NOMO-1 (cell line): ENCODE measurements around the gene KRT33A.

Experiments used
- DNase-seq, 2 experiments: peaks; one replicate each; lab custom pipeline; 2025; ENCODE audit not compliant: unreplicated experiment in 2 of 2; lab: John Stamatoyannopoulos, UW

KRT33A gene

GRCh38 chr17:41304091-41304490, 46.5 kb downstream of the KRT33A start:
- no peak for DNase-seq

DNA sequence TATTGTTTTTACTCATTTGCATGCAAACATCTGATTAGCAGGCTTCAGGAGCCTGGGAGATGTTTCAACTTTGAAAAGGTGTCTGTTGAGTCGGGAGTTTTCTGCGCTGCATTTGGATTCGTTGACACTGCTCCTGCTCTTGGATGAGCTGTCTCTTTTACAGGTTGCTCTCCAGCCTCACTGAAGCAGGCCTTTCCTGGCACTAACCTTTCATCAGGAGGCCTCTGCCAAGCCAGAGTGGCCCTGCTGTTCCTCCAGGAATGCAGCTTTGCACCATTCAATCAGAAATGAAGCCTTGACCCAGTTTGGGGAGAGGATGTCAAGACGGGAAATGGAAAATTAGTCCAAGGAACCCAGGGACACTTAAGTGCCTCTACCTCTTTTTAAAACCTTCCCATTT, 47.6 kb downstream of the KRT33A start:
- DNase-seq, result no peak

GRCh38 chr17:41301916-41302901, 48.4 kb downstream of the KRT33A start, which contains the start of gene KRTAP29-1:
TSS of gene KRTAP29-1 (minus strand) at chr17:41302851. CDS start at chr17:41302851, 0 bp downstream.
- peak in 1 of 2 experiments; percentile 2 for DNase-seq

DNA sequence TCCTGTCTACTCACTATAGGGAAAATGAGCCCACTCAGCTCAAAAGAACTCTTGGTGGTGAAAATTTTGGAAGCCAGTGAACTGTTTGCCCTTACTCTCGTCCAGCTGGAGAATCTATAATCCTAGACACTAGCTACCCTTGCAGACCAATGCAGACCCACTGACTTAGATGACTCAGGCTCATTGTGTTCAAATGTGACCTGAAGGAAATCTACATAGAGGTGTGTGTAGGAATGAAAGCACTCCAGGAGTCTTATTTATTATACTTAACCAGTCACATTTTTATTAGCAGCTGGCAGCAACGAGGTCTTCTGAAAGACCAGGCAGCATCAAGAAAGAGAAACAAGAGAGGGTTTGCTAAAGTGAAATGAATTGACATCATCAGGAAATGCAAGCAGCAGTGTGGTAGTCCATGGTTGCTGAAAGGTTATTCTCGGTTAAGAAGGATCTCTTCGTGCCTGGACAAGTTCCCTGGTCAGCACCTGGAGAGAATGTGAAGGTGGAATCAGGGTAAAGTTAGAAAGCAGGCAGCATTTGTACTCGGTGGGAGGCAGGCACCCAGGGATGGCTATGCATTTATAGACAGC, 49.3 kb downstream of the KRT33A start:
- no peak for DNase-seq

DNA sequence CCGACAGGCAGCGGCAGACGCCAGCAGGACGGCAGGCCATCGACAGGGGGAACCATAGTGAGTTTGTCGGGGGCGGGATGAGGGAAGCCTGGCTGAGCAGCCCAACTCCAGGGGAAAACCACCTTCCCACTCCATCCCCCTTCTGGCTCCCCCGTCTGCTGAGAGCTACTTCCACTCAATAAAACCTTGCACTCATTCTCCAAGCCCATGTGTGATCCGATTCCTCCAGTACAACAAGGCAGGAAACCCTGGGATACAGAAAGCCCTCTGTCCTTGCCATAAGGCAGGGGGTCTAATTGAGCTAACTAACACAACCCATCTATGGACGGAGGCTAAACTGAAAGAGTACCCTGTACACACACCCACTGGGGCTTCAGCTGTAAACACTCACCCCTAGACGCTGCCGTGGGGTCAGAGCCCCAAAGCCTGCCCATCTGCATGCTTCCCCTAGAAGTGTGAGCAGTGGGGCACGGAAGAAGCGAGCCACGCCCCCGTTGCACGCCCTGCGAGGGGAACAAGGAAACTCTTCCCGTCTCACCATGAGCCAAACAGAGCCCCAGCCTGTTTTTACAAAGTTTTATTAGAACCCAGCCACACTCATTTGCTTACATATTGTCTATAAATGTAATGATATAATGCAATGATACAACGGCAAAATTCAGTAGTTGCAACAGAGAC, 52.0 kb downstream of the KRT33A start:
- no peak for DNase-seq

- DNase-seq, result no peak
These were observed 53.8 kb downstream of the KRT33A start for GRCh38 chr17:41296846-41297245.
